Measurements from ENCODE around the gene RANBP3.
"Not testable (repeated sequence)": the region's sequence is repeated elsewhere in the genome, so short reads cannot be mapped to it uniquely, and the experiment has no call there.

RANBP3 gene

DNA sequence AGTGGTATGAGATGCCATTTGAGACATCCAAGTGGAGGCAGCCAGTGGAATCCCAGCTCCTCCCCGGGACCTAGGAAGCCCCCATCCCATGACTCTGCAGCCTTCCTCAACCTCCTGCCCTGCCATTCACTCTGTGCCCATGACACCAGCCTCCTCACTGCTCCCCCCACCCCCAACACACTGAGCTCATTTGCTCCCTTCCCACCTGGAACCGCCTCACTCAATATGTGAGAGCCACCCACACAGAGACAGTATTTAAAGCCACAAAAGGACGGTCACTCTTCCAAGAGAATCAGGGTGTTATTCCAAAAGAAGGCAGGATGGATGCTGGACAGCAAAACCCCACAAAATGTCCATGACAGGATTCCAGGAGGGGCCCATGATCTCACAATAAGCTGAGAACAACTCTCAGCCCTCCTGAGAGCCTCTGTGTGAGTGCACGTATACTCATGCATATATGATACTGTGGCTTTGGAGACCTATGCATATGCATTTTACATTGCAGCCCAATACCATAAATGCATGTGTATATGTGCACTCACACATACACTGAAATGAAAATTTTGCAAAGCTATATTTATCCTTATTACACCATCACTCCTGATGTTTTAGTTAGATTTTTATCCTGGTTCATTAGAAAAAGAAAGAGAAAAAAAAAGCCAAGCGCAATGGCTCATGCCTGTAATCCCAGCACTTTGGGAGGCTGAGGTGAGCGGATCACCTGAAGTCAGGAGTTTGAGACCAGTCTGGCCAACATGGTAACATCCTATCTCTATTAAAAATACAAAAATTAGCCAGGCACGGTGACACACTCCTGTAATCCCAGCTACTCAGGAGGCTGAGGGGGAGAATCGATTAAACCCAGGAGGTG, 10.8 kb upstream of the RANBP3 start:
- H3K27me3 ChIP-seq (replicated peaks; ENCODE audit: control insufficient read depth, insufficient read depth, low read length) = no peaks in the 10 kb centered on the region
- DNase-seq (ENCODE audit: extremely low read depth, insufficient read length) = no peak
- H3K4me3 ChIP-seq (replicated peaks; ENCODE audit: low read depth, low read length) = no peak overlapping the region
- no peak for TF ChIP-seq CTCF (IDR thresholded peaks at IDR 0.05; ENCODE audit: insufficient read depth, low read length, poor library complexity, severe bottlenecking)
- no peaks in the 10 kb centered on the region for H3K36me3 ChIP-seq (ENCODE audit: control insufficient read depth, insufficient read depth, low read length)

DNA sequence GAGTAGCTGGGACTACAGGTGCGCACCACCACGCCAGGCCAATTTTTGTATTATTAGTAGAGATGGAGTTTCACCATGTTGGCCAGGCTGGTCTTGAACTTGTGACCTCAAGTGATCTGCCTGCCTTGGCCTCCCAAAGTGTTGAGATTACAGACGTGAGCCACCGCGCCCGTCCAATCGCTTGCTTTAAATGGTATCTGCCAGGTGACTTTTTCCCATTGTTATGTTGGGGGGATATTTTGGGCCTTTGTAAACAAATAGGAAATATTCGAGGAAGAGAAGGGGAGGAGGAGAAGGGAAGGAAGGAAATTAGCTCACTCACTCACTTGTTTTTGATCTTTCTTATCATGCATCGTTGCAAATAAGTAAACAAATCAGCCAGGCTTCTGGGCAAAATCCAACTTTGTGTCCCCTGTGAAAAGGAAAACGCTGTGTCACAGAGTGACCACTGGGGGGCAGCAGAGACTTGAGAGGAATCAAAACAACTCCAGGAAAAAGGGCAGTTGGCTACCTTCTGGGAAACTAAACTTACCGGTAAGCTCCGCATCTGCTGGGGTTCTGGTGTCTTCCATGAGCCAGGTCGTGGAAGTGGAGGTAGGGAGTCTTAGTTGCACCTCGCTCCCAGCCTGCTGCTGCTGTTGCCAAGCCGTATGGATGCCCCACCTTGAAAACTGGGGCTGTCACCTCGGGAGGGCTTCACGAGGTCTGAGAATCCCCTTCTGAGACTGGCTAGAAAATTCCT, 9.3 kb upstream of the RANBP3 start:
- H3K4me3 ChIP-seq (replicated peaks; ENCODE audit: low read depth, low read length) = peak overlapping the region; percentile 38
- peak; percentile 36 for DNase-seq (ENCODE audit: extremely low read depth, insufficient read length)
- TF ChIP-seq CTCF (IDR thresholded peaks at IDR 0.05; ENCODE audit: insufficient read depth, low read length, poor library complexity, severe bottlenecking) = peak; percentile 83
- no peaks in the 10 kb centered on the region for H3K27me3 ChIP-seq (replicated peaks; ENCODE audit: control insufficient read depth, insufficient read depth, low read length)
- no peaks in the 10 kb centered on the region for H3K36me3 ChIP-seq (ENCODE audit: control insufficient read depth, insufficient read depth, low read length)

- H3K27me3 ChIP-seq (replicated peaks; ENCODE audit: control insufficient read depth, insufficient read depth, low read length); H3K4me3 ChIP-seq (replicated peaks; ENCODE audit: low read depth, low read length); DNase-seq (ENCODE audit: extremely low read depth, insufficient read length); H3K36me3 ChIP-seq (ENCODE audit: control insufficient read depth, insufficient read depth, low read length): not testable (repeated sequence)
These were observed 7.9 kb upstream of the RANBP3 start for GRCh38 chr19:5985837-5986236.

DNA sequence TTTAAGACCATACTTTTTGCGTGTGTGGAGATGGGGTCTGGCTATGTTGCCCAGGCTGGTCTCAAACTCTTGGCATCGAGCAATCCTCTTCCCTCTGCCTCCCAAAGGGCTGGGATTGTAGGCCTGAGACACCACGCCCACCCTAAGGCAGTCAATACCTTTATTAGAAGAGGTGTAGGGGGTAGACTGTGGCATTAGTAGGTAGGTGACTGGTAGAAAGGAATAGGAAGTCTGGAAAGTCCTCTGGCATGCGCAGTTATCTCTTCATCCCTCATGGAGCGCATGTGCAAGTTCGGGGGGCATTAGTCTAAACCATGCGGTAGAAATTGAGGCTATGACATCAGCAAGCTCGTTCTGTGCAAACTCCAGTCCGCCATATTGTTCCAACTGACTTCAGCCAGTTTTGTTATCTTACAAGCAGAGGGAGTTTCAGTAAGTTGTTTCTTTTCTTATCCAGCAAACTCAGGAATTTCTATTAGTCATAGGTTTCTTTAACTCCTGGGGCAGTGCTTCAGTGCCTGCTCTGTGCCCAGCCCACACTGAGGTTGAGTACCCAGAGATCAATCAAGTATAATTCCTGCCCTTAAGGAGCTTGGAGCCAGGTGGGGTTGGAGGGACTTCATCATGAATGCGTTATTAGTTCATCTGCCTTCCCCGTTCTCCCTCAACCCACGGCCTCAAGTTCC, 7.3 kb upstream of the RANBP3 start:
- no peak for TF ChIP-seq CTCF (IDR thresholded peaks at IDR 0.05; ENCODE audit: insufficient read depth, low read length, poor library complexity, severe bottlenecking)
- DNase-seq (ENCODE audit: extremely low read depth, insufficient read length) = no peak
- Histone ChIP-seq H3K36me3 (ENCODE audit: control insufficient read depth, insufficient read depth, low read length) (no peaks in the 10 kb centered on the region), H3K4me3 (replicated peaks; ENCODE audit: low read depth, low read length) (no peak overlapping the region), H3K27me3 (replicated peaks; ENCODE audit: control insufficient read depth, insufficient read depth, low read length) (no peaks in the 10 kb centered on the region)

DNA sequence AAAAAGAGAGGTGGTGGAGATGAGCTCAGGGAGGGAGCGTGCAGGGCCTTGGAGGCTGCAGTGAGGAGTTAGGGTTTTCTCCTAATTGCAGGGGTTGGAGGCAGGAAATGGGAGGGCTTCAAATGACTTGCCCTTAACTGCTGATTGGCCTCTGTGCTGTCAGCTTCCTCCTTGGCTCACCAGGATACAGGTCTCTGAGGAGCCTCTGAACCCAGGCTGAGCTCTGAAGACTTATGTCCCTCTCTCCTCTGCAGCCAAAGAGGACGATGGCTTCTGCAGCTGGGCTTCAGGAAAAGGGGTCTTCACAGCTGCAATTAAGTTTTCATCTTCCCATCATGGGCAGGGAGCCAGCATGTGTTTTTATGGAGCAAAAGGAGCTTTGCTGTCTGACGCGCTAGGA, 6.7 kb upstream of the RANBP3 start:
- Histone ChIP-seq H3K36me3 (ENCODE audit: control insufficient read depth, insufficient read depth, low read length) (no peaks in the 10 kb centered on the region), H3K4me3 (replicated peaks; ENCODE audit: low read depth, low read length) (no peak overlapping the region), H3K27me3 (replicated peaks; ENCODE audit: control insufficient read depth, insufficient read depth, low read length) (no peaks in the 10 kb centered on the region)
- TF ChIP-seq CTCF (IDR thresholded peaks at IDR 0.05; ENCODE audit: insufficient read depth, low read length, poor library complexity, severe bottlenecking) = no peak
- DNase-seq (ENCODE audit: extremely low read depth, insufficient read length) = no peak
